Right renal pelvis (tissue), 4 donors: Measurements from ENCODE around the gene NAGLU. TPM values are rescaled to one million over a fixed set of nuclear protein-coding genes. Genes with fewer than 3 reads are reported as not detected.
"Not testable (repeated sequence)": the region's sequence is repeated elsewhere in the genome, so short reads cannot be mapped to it uniquely, and the experiment has no call there.

Source experiments
- DNase-seq, 4 donors: peaks; one replicate each; pipeline ENCODE4 v3.0.0-alpha.2; 2013; ENCODE audit warnings: low read depth in 4 of 4, low spot score in 3 of 4, missing footprints in 1 of 4
- polyA plus RNA-seq, 4 donors: library from polyadenylated mRNA; unstranded; fragments of 120-200 nt; gene quantifications; one replicate each; pipeline ENCODE4 v1.2.1, GENCODE V29; 2013; ENCODE audit not compliant: insufficient read length in 4 of 4

The NAGLU gene
- polyA plus RNA-seq, 4 donors = 18.8 to 31.7 (median 24.2) TPM

DNA sequence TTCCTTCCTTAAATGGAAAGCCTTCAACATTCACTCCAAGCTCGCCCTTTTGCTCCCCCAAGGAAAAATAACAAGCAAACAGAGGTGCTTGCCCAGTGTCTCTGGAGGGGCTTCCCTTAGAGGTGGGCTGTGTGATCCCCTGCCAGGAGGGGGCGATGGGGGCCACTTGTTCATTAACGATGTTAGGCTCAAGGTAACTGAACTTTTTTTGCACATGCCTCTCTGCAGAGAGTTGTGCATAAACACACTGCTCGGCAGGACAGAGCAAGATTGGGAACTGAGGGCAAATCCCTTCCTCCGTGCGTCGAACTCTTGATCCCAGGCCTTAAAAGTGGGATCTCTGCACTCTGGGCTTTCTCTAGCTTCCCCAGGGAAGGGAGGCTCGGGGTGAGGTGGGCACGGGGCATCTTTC, 15.5 kb upstream of the NAGLU start:
- DNase-seq = no peak

DNA sequence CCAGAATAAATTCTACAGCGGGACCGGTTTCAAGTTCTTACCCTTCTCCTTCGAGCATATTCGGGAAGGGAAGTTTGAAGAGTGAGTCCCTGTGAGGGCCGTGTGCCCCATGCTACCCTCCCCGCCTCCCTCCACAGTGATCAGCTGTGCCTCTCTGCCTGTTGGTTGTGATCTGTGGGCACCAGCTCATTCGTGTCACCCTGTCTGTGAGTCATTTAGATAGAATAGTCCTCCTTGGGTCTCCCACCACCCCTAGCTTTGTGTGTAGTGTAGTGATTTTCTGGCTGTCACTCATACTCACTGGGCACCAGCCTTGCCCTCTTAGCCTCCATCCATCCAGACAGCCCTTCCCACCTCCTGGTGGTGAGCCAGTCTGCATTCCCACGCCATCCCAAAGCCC, 15.0 kb upstream of the NAGLU start:
- DNase-seq = no peak

DNA sequence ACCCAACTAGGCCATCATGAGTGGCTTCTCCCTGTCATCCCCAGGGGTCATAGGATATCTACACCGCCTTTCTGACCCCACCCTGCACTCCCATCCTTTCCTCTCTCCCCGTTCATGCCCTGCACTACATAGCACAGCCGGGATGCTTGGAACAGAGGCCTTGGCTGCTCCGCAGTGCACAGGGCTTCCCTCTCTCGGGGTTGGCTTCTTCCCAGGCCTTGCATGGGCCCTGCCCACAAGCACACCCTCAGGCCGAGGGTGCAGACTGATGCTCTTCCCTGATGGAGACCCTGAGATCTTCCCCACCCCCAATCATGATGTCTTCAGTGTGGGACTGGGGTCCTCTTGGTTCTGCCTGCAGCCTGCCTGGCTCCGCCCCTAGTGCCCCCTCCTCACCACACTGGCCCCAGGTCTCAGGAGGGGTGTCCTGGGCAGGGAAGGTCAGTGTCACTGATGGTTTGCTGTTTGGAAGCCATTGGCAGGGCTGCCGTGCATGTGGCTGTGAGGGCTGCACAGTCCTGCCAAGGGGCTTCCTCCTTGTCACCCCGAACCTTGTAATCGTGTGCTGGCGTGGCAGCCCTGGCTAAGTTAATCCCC, 14.3 kb upstream of the NAGLU start:
- DNase-seq = no peak

DNA sequence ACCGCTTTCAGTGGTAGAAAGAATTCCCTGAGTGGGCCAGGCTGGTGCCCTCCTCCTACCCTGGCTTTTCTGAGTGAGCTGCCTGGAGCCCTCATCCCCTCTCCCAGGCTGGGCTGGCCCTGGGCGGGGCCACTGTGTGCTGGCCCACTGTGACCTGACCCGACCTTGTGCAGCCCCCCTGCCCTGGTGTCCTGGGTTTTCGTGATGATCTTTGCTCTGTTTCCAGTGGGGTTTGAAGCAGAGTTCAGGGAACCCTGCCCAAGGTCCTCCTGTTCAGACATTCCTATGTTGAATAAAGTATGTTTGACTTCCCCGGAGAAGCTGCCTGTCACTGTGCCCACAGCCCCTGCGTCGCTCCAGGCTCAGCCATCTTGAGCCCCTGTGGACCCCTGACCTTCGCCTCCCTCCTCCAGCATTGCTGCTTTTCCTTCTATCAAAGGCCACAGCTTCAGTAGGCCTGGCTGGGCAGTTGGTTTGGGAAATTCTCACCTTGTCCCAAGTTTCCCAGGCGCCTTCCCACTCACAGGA, 13.7 kb upstream of the NAGLU start:
- no peak for DNase-seq

GRCh38 chr17:42522798-42523278, 13.2 kb upstream of the NAGLU start:
- DNase-seq = no peak

DNA sequence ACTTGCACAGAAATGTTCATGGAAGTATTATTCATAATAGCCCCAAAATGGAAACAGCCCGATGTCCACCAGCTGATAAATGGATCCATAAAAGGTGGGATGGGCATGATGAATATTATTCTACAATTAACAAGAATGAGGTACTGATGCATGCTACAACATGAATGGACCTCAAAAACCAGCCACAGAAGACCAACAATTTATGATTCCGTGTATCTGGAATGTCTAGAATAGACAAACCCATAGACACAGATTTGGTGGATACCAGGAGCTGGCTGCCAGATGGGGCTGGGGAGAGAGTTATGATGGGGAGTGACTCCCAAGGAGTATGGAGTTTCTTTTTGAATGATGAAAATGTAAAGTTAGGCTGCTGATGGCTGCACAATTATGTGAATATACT, 10.8 kb upstream of the NAGLU start:
- no peak for DNase-seq

DNA sequence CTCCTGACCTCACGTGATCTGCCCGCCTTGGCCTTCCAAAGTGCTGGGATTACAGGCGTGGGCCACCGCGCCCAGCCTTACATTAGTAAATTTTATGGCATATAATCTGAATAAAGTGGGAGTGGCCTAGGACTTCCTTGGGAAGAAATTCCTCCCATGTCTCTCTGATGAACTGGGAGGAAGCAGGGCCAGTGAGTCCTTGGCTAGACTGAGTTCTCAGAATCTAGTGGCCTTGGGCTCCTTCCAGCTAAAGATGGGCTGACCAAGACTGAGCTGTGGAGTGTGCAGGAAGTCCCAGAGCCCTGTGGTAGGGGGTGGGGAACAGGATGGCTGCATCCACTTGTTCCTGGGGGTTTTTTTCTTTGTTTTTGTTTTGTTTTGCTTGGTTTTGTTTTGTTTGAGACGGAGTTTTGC, 10.0 kb upstream of the NAGLU start:
- DNase-seq = no peak

GRCh38 chr17:42527932-42528331, 8.1 kb upstream of the NAGLU start:
- no peak for DNase-seq

- DNase-seq = no peak
Observed at GRCh38 chr17:42529061-42529460, 7.0 kb upstream of the NAGLU start.

GRCh38 chr17:42530952-42531454, 5.0 kb upstream of the NAGLU start:
- no peak for DNase-seq

DNA sequence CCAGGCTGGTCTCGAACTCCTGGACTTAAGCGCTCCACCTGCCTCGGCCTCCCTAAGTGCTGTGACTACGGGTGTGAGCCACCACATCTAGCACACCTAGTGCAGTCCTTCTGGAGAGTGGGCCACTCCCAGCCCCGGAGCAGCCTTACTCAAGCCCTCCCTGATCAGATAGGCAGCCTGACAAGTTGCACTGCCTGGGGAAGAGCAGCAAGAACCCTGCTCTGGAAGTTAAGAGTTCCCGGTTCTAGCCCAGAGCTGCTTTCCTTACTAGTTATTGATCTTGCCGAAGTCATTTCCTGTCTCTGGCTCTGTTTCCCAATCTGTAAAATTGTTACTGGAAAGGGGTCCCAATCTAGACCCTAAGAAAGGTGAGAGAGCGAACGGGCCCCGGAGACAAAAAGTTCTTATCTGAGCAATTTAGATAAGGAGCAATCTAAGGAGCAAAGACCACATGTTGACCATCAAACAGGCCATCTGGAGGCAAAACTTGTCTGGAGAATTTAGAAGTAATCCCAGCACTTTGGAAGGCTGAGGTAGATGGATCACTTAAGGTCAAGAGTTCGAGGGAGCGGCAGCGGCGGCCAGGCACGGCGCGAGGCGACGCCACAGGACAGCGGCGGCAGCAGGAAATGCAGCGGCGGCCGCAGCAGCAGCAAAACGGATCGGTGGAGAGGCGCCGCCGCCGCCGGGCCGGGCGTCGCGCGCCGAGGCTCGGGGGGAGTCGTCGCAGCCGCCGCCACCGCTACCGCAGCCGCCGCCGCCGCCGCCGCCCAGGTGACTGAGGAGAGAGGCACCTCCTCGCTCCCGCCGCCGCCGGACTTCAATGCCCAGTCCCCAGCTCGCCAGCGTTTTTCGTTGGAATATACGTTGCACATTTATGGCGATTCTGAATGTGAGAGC, 4.3 kb upstream of the NAGLU start:
- no peak for DNase-seq

DNA sequence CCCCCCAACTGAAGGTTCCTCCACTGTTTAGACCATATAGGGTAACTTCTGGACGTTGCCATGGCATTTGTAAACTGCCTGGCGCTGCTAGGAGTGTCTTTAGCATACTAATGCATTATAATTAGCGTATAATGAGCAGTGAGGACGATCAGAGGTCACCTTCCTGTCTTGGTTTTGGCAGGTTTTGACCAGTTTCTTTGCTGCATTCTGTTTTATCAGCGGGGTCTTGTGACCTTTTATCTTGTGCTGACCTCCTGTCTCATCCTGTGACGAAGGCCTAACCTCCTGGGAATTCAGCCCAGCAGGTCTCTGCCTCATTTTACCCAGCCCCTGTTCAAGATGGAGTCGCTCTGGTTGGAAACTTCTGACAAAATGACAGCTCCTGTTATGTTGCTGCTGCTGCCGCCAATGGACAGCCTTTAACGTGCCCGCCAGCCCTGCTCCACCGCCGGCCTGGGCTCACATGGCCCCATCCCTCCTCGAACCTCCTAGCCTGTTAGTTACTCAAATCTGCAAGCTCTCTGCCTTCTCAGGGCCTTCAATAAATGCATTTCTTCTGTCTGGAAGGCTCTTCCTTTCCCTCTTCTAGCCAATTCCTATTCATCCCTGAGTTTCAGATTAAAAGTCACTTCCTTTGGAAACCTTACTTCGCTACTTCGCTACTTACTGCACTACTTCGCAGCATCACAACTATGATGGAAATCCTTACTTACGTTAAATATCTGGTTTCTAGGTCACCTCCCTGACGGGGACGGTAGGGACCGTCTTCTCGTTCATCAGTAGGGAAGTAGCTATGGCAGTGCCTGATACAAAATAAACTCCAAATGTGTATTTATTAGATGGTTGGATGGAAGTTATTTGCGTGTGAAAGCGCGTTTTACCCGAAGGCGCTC, 640 bp upstream of the NAGLU start:
- DNase-seq = no peak

DNA sequence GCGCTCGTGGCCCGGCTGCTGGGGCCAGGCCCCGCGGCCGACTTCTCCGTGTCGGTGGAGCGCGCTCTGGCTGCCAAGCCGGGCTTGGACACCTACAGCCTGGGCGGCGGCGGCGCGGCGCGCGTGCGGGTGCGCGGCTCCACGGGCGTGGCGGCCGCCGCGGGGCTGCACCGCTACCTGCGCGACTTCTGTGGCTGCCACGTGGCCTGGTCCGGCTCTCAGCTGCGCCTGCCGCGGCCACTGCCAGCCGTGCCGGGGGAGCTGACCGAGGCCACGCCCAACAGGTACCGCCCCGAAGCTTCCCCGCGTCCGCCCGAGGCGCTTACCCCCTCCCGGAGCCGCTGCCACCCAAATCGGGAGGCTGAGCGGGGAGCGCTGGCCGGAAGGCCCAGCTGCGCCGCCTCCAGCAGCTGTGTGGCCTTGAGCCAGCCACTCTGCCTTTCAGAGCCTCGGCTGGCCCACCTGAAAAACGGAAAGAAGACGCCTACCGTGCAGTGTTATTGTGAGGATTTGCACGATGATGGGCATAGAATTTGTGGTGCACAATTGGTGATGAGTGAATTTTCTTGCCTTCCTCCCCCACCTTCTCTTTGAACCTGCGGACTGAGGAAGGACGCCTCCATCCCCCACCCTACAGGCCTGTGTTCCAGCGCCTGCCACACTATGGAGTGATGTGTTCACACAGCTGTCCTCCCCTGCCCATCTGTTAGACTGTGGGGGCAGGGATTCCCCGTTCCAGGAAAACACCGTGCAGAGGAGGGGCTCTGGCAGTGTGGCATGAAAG, 523 bp downstream of the NAGLU start:
- DNase-seq = no peak

DNA sequence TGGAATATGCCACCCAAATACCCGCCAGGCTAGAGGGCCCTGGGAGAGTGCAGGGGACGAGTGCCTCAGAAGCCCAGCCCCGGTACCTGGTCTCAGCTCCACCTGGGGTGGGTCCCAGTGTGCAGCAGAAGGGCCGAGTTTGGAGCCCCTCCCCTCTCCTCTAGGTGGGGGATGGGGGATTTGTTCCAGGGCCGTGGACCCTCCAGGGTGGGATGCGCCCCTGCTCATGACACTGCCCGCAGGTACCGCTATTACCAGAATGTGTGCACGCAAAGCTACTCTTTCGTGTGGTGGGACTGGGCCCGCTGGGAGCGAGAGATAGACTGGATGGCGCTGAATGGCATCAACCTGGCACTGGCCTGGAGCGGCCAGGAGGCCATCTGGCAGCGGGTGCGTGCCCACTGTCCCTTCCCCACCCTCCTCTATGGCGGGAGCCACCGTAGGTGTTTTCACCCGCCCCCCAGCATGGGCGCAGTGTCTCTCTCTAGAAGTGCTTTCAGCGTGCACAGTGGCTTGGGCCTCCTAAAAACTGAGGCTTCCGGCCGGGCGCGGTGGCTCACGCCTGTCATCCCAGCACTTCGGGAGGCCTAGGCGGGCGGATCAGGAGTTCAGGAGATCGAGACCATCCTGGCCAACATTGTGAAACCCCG, 1.2 kb downstream of the NAGLU start:
- DNase-seq = no peak

- no peak for DNase-seq
Observed at GRCh38 chr17:42537826-42538451, 1.9 kb downstream of the NAGLU start.

- DNase-seq = no peak
Observed at GRCh38 chr17:42538482-42538881, 2.4 kb downstream of the NAGLU start.

DNA sequence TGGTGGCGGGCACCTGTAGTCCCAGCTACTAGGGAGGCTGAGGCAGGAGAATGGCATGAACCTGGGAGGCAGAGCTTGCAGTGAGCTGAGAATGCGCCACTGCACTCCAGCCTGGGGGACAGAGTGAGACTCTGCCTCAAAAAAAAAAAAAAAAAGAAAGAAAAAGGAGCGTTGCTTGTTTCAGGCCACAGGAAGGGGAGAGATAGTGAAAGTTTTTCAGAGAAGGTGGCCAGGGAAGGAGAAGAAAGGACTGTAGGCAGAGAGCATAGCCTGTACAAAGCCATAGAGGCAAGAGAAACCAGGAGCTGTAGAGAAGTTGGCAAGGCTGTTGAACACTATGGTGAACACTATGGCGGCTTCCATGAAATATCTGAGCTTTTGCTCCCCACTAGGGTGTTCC, 4.5 kb downstream of the NAGLU start:
- DNase-seq = not testable (repeated sequence)

DNA sequence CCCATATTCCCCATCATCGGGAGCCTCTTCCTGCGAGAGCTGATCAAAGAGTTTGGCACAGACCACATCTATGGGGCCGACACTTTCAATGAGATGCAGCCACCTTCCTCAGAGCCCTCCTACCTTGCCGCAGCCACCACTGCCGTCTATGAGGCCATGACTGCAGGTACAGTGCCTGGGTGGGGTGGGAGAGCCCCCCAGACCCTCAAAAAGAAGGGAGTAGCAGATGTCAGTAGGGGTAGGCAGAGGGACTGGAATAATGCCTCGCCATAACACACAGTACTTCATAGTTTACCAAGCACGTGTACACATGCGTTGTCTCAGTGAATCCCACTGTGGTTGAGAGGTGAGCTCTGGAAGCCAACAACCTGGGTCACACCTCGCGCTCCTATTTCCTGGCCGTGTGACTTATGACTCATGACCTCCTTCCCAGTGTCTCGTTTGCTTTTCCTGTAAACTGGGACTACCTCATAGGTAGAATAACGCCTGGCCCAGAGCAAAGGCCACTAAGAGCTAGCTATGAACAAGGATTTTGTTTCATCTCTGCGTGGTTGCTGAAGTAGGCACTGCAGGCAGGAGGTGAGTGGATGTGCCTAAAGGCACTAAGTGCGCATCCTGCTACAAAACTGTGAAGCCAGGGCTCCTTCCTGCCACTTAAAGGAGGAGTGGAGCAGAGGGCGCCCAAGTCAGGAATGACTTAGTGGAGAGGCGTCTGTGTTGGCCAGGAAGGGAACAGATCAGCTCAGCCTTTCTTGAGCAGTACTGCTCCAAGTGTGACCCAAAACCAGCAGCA, 5.2 kb downstream of the NAGLU start:
- no peak for DNase-seq
